HFF-Myc (cell line): ENCODE results near the gene PCNT.

ENCODE experiments used
- DNase-seq: peaks from one replicate; pipeline ENCODE4 v3.0.0-alpha.2; 2011; ENCODE audit warnings: low read depth; ENCODE audit errors: extremely low read depth
- H3K4me3 ChIP-seq: replicated peaks from 2 replicates; pipeline ENCODE4 v1.5.1; 2011; ENCODE audit warnings: low read depth, mild to moderate bottlenecking, control low read depth, low read length
- TF ChIP-seq, protein P1 (sequence below): IDR thresholded peaks from 2 replicates; pipeline ENCODE4 v1.5.1; 2012; ENCODE audit warnings: mild to moderate bottlenecking, low read depth, low read length, control low read depth; ENCODE audit errors: missing control alignments

The PCNT gene

DNA sequence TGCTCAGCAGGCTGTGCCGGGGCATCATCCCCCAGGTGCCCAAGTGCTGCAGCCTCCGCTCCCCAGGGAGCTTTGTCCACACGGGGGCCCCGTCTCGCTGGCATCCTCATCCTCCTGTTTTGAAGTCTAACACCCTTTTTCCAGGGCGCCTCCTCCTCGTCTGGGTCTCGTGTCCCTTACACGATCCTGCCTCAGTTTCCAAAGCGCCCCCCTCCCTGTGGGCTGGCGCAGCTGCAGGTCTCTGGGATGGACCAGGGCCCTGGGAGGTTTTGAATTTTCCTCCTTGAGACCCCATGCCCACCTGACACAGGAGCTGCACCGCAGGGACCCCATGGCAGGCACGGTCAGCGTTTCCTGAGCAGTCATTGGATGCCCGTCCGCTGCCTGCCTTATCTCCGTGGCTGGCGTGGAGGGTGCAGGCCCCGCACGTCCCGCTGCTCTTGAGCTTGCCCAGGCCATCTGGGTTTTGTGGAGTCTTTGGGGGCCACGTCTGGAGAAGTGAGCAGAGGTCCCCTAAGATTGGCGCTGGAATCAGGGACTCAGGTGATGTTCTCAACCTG lies 97.3 kb downstream of the PCNT start:
- no peak for DNase-seq
- no peak overlapping the region for H3K4me3 ChIP-seq
- TF ChIP-seq, protein P1, sequence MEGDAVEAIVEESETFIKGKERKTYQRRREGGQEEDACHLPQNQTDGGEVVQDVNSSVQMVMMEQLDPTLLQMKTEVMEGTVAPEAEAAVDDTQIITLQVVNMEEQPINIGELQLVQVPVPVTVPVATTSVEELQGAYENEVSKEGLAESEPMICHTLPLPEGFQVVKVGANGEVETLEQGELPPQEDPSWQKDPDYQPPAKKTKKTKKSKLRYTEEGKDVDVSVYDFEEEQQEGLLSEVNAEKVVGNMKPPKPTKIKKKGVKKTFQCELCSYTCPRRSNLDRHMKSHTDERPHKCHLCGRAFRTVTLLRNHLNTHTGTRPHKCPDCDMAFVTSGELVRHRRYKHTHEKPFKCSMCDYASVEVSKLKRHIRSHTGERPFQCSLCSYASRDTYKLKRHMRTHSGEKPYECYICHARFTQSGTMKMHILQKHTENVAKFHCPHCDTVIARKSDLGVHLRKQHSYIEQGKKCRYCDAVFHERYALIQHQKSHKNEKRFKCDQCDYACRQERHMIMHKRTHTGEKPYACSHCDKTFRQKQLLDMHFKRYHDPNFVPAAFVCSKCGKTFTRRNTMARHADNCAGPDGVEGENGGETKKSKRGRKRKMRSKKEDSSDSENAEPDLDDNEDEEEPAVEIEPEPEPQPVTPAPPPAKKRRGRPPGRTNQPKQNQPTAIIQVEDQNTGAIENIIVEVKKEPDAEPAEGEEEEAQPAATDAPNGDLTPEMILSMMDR, result no peak

DNA sequence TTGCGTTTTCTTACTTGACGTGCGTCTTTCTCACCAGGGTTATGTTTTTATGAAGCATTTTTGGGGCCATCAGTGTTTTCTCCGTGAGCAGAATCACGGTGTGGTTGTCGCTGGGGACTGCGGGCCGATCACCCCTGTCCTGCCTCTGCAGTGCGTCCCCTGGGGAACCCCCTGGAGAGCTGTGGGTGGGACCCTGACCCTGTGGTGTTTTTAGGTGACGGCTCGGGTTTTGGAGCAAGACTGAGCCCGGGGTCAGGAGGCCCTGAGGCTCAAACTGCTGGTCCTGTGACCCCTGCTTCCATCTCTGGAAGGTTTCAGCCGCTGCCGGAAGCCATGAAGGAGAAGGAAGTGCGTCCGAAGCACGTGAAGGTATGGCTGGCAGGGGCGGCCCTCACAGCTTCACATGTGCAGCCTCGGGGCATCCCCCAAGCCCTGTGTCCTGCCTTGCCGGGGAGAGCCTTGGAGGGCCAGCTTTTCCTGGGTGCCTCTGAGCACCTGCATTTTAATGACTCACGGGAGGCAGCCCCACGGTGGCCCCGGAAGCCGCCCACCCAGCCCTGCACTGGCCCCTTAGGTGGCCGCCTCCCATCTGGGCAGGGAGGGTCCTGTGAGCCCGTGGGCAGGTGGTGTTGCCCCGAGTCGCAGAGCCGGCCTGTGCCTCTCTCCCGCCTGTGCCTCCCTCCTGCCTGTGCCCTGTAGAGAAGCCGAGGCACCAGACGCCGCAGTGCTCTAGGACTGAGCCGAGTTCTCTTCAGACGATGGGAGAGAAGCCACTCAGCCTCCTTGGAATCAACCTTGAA lies 98.0 kb downstream of the PCNT start:
- TF ChIP-seq, protein P1, result no peak
- no peak overlapping the region for H3K4me3 ChIP-seq
- DNase-seq, result no peak

DNA sequence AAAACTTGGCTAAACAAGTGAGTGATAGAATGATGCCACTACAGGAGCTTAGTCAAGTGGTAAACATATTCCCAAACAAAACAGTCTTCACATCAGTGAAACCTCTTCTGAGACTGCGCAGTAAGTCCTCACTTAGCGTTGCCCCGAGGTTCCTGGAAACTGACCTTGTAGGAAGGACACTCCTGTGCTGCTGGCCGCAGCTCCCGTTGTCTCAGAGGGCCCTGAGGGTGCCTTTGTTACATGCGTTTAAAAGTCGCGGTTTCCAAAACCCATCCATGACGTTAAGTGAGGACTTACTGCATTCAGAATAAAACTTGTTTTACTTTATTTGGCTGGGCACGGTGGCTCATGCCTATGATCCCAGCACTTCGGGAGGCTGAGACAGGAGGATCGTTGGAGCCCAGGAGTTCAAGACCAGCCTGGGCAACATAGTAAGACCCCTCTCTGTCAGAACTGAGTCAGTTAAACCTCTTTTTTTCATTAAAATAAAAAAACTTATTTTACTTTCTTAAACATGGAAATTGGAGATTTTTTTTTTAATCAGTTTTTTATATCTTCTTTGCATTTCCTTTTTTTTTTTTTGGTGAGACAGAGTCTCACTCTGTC lies 98.8 kb downstream of the PCNT start:
- DNase-seq, result no peak
- TF ChIP-seq, protein P1, result no peak
- no peak overlapping the region for H3K4me3 ChIP-seq

DNA sequence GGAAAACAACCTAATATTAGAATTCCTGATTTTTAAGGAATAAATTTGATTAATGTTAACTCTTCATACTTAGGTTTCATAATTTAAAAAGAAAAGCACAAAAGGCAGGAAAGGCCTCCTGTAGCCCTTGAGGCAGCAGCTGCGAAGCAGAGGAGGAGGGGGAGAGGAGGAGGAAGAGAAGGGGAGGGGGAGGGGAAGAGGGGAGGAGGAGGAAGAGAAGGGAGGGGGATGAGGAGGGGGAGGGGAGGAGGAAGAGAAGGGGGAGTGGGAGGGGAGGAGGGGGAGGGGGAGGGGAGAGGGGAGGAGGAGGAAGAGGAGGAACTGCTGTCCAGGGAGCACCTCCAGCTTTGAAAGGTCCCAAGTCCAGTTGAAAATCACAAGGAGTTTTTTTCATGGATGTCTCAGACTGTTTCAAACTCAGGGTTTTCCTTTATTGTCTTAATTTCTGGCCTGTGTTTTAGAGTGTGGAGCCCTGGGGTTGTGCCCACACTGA lies 99.6 kb downstream of the PCNT start:
- TF ChIP-seq, protein P1, result no peak
- H3K4me3 ChIP-seq, result no peak overlapping the region
- no peak for DNase-seq

DNA sequence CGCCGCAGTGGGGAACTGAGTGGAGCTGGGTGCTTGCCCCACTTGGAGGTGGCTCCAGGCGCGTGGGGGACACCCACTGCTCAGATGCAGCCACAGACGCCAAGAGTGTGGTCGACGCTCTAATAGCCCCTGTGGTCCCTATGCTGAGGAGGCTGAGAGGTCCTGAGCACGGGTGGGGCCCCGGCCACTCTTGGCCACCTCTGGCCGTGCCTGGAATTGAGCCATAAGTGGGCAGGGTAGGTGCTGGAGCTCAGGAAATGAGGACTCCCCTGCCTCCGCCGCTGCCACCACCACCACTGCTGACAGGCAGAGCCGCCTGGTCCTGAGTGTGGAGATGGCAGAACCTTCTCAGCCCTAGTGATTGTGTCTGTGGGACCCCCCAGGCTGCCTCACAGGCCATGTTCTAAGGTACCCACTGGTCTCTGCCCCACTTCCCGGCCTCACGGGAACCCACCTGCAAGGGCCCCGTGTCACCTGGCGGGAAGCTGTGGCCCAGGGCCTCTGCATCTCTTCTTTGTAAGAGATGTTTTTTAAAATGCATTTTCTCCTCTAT lies 100.2 kb downstream of the PCNT start:
- no peak overlapping the region for H3K4me3 ChIP-seq
- no peak for DNase-seq
- TF ChIP-seq, protein P1, result no peak

DNA sequence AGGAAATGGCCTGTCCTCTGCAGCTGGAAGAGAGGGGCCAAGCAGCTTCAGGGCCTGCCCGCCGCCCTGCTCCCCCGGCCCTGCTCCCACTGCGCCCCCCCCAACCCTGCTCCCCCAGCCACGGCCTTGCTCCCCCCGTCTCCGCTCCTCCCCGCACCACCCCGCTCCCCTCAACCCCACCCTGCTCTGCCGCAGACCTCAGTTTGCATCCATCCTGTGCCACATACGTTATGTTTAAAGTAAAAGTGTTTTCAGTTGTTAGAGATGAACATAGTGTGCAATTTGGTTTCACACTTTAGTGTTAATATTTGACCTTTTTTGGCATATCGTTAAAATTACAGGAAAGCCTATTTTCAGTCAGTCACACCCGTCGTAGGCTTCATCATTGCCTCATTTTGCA lies 100.7 kb downstream of the PCNT start:
- no peak for DNase-seq
- H3K4me3 ChIP-seq, result no peak overlapping the region
- TF ChIP-seq, protein P1, result no peak
